Transverse colon (tissue), 4 donors: ENCODE measurements around the gene SMARCC1. TPM values are rescaled to one million over a fixed set of nuclear protein-coding genes. Genes with fewer than 3 reads are reported as not detected.

Experiments
- DNase-seq: peaks from one replicate; pipeline ENCODE4 v3.0.0-alpha.2; 2019
- H3K27ac ChIP-seq, 4 donors: fragments of 200-600 bp; sonication (generic); 2 replicates each; pipeline ENCODE4 v1.5.1; 2016 to 2018; ENCODE audit warnings: inconsistent platforms in 4 of 4
- H3K27me3 ChIP-seq: fragments of 200-600 bp; sonication (generic); 2 replicates; pipeline ENCODE4 v1.5.1; 2017; ENCODE audit warnings: inconsistent platforms
- H3K36me3 ChIP-seq, 4 donors: fragments of 200-600 bp; sonication (generic); 2 replicates each; pipeline ENCODE4 v1.5.1; 2017 to 2019; ENCODE audit warnings: inconsistent platforms in 4 of 4
- H3K4me1 ChIP-seq, 4 donors: fragments of 200-600 bp; sonication (generic); 2 replicates each; pipeline ENCODE4 v1.5.1; 2017 to 2020; ENCODE audit warnings: inconsistent platforms in 4 of 4
- H3K4me3 ChIP-seq, 4 donors: fragments of 200-600 bp; sonication (generic); 1 replicate in 1 of 4; 2 replicates in 3 of 4; pipeline versions ENCODE4 v1.5.1 to v1.6.1; 2017 to 2019; ENCODE audit warnings: inconsistent platforms in 4 of 4
- H3K9me3 ChIP-seq, 2 donors: fragments of 200-600 bp; sonication (generic); 2 replicates each; pipeline ENCODE4 v1.5.1; 2017 to 2019; ENCODE audit warnings: inconsistent platforms in 2 of 2
- CTCF ChIP-seq, 5 experiments: fragments of 200-600 bp in 3 of 5; fragments of 450-650 bp in 2 of 5; sonication (generic) in 3 of 5; IDR thresholded peaks; 1 replicate in 2 of 5; 2 replicates in 3 of 5; pipeline ENCODE4 v1.5.1; 2016 to 2017; ENCODE audit warnings: antibody characterized with exemption in 5 of 5, inconsistent platforms in 3 of 5, mild to moderate bottlenecking in 2 of 5, moderate library complexity in 1 of 5
- EP300 ChIP-seq: sonication (generic); formaldehyde crosslinking; IDR thresholded peaks from one replicate; pipeline ENCODE4 v1.6.1; 2017; ENCODE audit warnings: antibody characterized with exemption, low read depth
- POLR2A ChIP-seq: fragments of 450-650 bp; IDR thresholded peaks from one replicate; pipeline ENCODE4 v1.6.1; 2016; ENCODE audit warnings: antibody characterized with exemption, mild to moderate bottlenecking, moderate library complexity
- POLR2AphosphoS5 ChIP-seq, 3 donors: sonication (generic); formaldehyde crosslinking; IDR thresholded peaks; one replicate each; pipeline ENCODE4 v1.6.1; 2016; ENCODE audit warnings: antibody characterized with exemption in 3 of 3
- WGBS, 2 donors: methylation state at CpG; one replicate each; pipeline ENCODE4 v1.1.5; 2018; ENCODE audit warnings: low coverage in 1 of 2; 5-methylcytosine and 5-hydroxymethylcytosine counted together
- in situ Hi-C, 4 donors: fragments of 200-750 bp; cut with MboI; loops; one replicate each; pipeline versions ENCODE4 v1.15.0 to v1.15.1; 2017; ENCODE audit warnings: low sequenced_read_pairs in 3 of 4, low pct_ligation_motif_present in 1 of 4, low pct_unique_long_range_greater_than_20kb in 1 of 4
- intact Hi-C: fragments of 100-400 bp; cut with DNase I; formaldehyde crosslinking; loops from one replicate; pipeline ENCODE4 v1.15.1; 2023; ENCODE audit warnings: low total_unique reads
- small RNA-seq, 4 donors: library from RNA; depleted of rRNA; stranded (forward); fragments of <200 nt; gene quantifications; one replicate each; pipeline ENCODE3, GENCODE V24; 2016
- total RNA-seq, 4 donors: library from RNA; depleted of rRNA; stranded (reverse); fragments of >200 nt; gene quantifications; one replicate each; pipeline ENCODE4 v1.1.0, GENCODE V29; 2016

Gene SMARCC1
- total RNA-seq, 4 donors from 2014 or later: 21.3 to 70.8 (median 45.0) TPM

GRCh38 chr3:47536967-47537366 is 244.7 kb downstream of the SMARCC1 start:
- no peak overlapping the region for H3K4me3 ChIP-seq
- H3K27ac ChIP-seq: no peak overlapping the region
- no peaks in the 10 kb centered on the region for H3K36me3 ChIP-seq
- intact Hi-C loops (no loop called here), in situ Hi-C loops (loop anchor here in 1 of 4 donors (25.0 kb wide), 1 partner anchor 625 kb away; no protein-coding TSS in a partner anchor)
- TF ChIP-seq POLR2A (no peak), CTCF (IDR thresholded peaks at IDR 0.05) (no peak), EP300 (no peak), POLR2AphosphoS5 (IDR thresholded peaks at IDR 0.05) (no peak)
- DNase-seq: no peak
- H3K4me1 ChIP-seq: no peaks in the 10 kb centered on the region
- WGBS, 2 donors: 92% methylated on average over 6 of the region's 6 CpGs; no CpG with 5 or more reads in 1 of the 2 donors
- no peaks in the 10 kb centered on the region for H3K27me3 ChIP-seq
- no peaks in the 10 kb centered on the region for H3K9me3 ChIP-seq

GRCh38 chr3:47536221-47536891 is 245.3 kb downstream of the SMARCC1 start:
- TF ChIP-seq POLR2A (no peak), EP300 (no peak), CTCF (IDR thresholded peaks at IDR 0.05) (no peak), POLR2AphosphoS5 (IDR thresholded peaks at IDR 0.05) (no peak)
- WGBS, 2 donors: 89% methylated on average over 17 of the region's 19 CpGs; no CpG with 5 or more reads in 1 of the 2 donors
- DNase-seq: no peak
- no peak overlapping the region for H3K4me3 ChIP-seq
- H3K4me1 ChIP-seq: no peaks in the 10 kb centered on the region
- H3K27me3 ChIP-seq: no peaks in the 10 kb centered on the region
- intact Hi-C loops: no loop called here
- H3K9me3 ChIP-seq: no peaks in the 10 kb centered on the region
- in situ Hi-C loops: loop anchor here in 1 of 4 donors (25.0 kb wide), 1 partner anchor 626 kb away; no protein-coding TSS in a partner anchor
- H3K27ac ChIP-seq: no peak overlapping the region
- no peaks in the 10 kb centered on the region for H3K36me3 ChIP-seq

Small RNA genes lying within 50 kb of the gene (small RNA-seq; reads per million reads assigned to genes)
- 0 reads per million in 4 donors for gene RF02271
- gene RN7SL870P: 0 reads per million in 4 donors

Other genes with a start within 250 kb of the SMARCC1 start
- gene CSPG5, start 203.0 kb downstream of the SMARCC1 start, total RNA-seq: 1 to 10 TPM in 1 of 4 donors, under 1 TPM in 2, not detected in 1; 0.60 to 2.6 (median 0.96) TPM
- 10 to 100 TPM; 31.0 to 52.3 (median 47.9) TPM for gene DHX30, start 21.2 kb upstream of the SMARCC1 start, total RNA-seq
- 100 to 1,000 TPM in 1 of 4 donors, 10 to 100 TPM in 3; 68.8 to 148 (median 82.9) TPM for gene MAP4, start 234.5 kb upstream of the SMARCC1 start, total RNA-seq